PC-9 (cell line): ENCODE results near the gene SSR1. TPM values are rescaled to one million over a fixed set of nuclear protein-coding genes. Genes with fewer than 3 reads are reported as not detected.

Experiments
- BruUV-seq: library from RNA; stranded (reverse); fragments of 400-500 nt; replicated peaks from 2 replicates; lab custom pipeline; 2021; lab: Mats Ljungman, UMichigan
- CTCF ChIA-PET: fragments of 300-600 bp; sonication (Branson Sonifier 250); formaldehyde crosslinking; loops from one replicate; lab custom pipeline; 2022; ENCODE audit warnings: antibody characterized with exemption; lab: Charles Lee
- POLR2A ChIA-PET: fragments of 300-600 bp; sonication (Branson Sonifier 250); formaldehyde crosslinking; loops from one replicate; lab custom pipeline; 2022; ENCODE audit warnings: antibody characterized with exemption; ENCODE audit not compliant: unreplicated experiment; lab: Charles Lee
- DNase-seq, 2 experiments: peaks; one replicate each; pipeline versions ENCODE4 v3.0.0 to v3.0.0-alpha.2; 2015 to 2022; ENCODE audit warnings: mixed read lengths in 1 of 2
- H2AFZ ChIP-seq: fragments of 200-600 bp; sonication (generic); 2 replicates; pipeline ENCODE4 v1.8.1; 2017; ENCODE audit warnings: antibody characterized with exemption
- H3F3A ChIP-seq: fragments of 200-600 bp; sonication (generic); 2 replicates; pipeline ENCODE4 v1.8.1; 2017; ENCODE audit warnings: antibody characterized with exemption, mild to moderate bottlenecking, low read depth; ENCODE audit not compliant: insufficient read depth
- H3K27ac ChIP-seq: fragments of 200-600 bp; sonication (generic); 2 replicates; pipeline ENCODE4 v1.6.1; 2016; ENCODE audit warnings: mixed run types
- H3K27me3 ChIP-seq: fragments of 200-600 bp; sonication (generic); 2 replicates; pipeline ENCODE4 v1.6.1; 2016; ENCODE audit warnings: low read depth, mixed run types; ENCODE audit not compliant: insufficient read depth
- H3K36me3 ChIP-seq: fragments of 200-600 bp; sonication (generic); 2 replicates; pipeline ENCODE4 v1.6.1; 2016; ENCODE audit warnings: low read depth, mixed run types
- H3K4me1 ChIP-seq: fragments of 200-600 bp; sonication (generic); replicated peaks from 2 replicates; pipeline ENCODE4 v1.6.1; 2016; ENCODE audit warnings: mixed run types; ENCODE audit not compliant: insufficient read depth
- H3K4me2 ChIP-seq: fragments of 200-600 bp; sonication (generic); 2 replicates; pipeline ENCODE4 v1.6.1; 2017; ENCODE audit warnings: mixed run types
- H3K4me3 ChIP-seq: fragments of 200-600 bp; sonication (generic); 2 replicates; pipeline ENCODE4 v1.6.1; 2016; ENCODE audit warnings: mixed run types
- H3K79me2 ChIP-seq: fragments of 200-600 bp; sonication (generic); 2 replicates; pipeline ENCODE4 v1.6.1; 2017; ENCODE audit warnings: low read depth, mixed run types
- H3K9me2 ChIP-seq: fragments of 200-600 bp; sonication (generic); 2 replicates; pipeline ENCODE4 v1.8.1; 2017; ENCODE audit warnings: mild to moderate bottlenecking; ENCODE audit not compliant: insufficient read depth
- H3K9me3 ChIP-seq: fragments of 200-600 bp; sonication (generic); 2 replicates; pipeline ENCODE4 v1.8.1; 2016; ENCODE audit warnings: low read depth; ENCODE audit not compliant: insufficient read depth
- H4K20me1 ChIP-seq: fragments of 200-600 bp; sonication (generic); 2 replicates; pipeline ENCODE4 v1.8.1; 2017; ENCODE audit not compliant: insufficient read depth
- EZH2 ChIP-seq: fragments of 200-600 bp; sonication (generic); IDR thresholded peaks from 2 replicates; pipeline ENCODE4 v1.8.0; 2017; ENCODE audit warnings: antibody characterized with exemption, low read depth
- intact Hi-C: fragments of 100-400 bp; cut with micrococcal nuclease; formaldehyde crosslinking; loops from one replicate; pipeline ENCODE4 v1.10.0; 2022; ENCODE audit not compliant: unreplicated experiment
- total RNA-seq: library from RNA; stranded (reverse); gene quantifications from 2 replicates; pipeline ENCODE4 v1.2.3, GENCODE V29; 2021
- TF ChIP-seq, protein P1 (sequence below): fragments of 200-600 bp; sonication (generic); conservative IDR thresholded peaks from 2 replicates; pipeline ENCODE4 v1.6.1; 2017; ENCODE audit warnings: mixed run types, antibody characterized with exemption, mild to moderate bottlenecking, moderate library complexity

SSR1 gene
- total RNA-seq, 1 experiment from 2014 or later = 118 TPM

DNA sequence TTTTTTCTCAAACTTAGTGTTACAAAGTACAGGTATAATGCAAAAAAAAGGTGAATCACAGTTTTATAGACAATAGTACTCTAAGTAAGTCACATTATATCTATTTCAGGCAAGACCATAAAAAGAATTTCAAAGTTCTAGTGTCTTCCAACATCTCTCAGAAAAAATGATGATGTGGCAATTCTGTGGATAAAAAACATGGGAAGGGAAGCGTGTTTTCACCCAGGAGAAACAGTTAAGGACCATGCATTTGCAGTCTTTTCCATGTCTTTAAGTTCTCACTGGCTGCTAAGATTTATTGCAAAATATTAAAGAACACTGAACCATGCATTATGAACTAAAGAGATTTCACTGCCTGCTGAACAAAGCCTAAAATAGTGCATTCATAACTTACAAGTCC is 1.8 kb downstream of the SSR1 start:
- no peak overlapping the region for H2AFZ ChIP-seq
- POLR2A ChIA-PET = no interaction called here
- peaks cover 22% of the 10 kb centered on the region for H3K4me1 ChIP-seq
- peaks cover 10% of the 10 kb centered on the region; the same call in 1 of the 2 replicates for H3K36me3 ChIP-seq
- peaks cover 59% of the 10 kb centered on the region for H3K79me2 ChIP-seq
- peak overlapping the region; percentile 98 for H3K4me2 ChIP-seq
- no TSS peak for BruUV-seq
- DNase-seq = no peak
- peaks cover 11% of the 10 kb centered on the region; the same call in 1 of the 2 replicates for H4K20me1 ChIP-seq
- no peaks in the 10 kb centered on the region for H3K9me2 ChIP-seq
- no peak for TF ChIP-seq EZH2
- TF ChIP-seq, protein P1, sequence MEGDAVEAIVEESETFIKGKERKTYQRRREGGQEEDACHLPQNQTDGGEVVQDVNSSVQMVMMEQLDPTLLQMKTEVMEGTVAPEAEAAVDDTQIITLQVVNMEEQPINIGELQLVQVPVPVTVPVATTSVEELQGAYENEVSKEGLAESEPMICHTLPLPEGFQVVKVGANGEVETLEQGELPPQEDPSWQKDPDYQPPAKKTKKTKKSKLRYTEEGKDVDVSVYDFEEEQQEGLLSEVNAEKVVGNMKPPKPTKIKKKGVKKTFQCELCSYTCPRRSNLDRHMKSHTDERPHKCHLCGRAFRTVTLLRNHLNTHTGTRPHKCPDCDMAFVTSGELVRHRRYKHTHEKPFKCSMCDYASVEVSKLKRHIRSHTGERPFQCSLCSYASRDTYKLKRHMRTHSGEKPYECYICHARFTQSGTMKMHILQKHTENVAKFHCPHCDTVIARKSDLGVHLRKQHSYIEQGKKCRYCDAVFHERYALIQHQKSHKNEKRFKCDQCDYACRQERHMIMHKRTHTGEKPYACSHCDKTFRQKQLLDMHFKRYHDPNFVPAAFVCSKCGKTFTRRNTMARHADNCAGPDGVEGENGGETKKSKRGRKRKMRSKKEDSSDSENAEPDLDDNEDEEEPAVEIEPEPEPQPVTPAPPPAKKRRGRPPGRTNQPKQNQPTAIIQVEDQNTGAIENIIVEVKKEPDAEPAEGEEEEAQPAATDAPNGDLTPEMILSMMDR = no peak
- intact Hi-C loops = no loop called here
- peaks cover 10% of the 10 kb centered on the region; the same call in 1 of the 2 replicates for H3F3A ChIP-seq
- no peak overlapping the region for H3K27ac ChIP-seq
- peak overlapping the region; percentile 94 for H3K4me3 ChIP-seq
- CTCF ChIA-PET = no interaction called here
- H3K27me3 ChIP-seq = no peaks in the 10 kb centered on the region
- H3K9me3 ChIP-seq = no peaks in the 10 kb centered on the region

DNA sequence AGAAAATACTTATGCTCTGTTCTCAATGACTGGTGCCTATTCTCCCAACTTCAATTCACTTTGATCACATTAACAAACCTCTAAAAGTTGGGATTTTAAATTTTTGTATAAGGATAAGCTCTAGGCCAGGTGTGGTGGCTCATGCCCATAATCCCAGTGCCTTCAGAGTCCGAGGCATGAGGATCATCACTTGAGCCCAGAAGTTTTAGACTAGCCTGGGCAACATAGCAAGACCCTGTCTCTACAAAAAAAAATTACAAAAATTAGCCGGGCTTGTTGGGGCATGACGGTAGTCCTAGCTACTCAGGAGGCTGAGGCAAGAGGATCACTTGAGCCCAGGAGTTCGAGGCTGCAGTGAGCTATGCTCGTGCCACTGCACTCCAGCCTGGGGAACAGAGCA is 3.9 kb downstream of the SSR1 start:
- H3K79me2 ChIP-seq = peaks cover 59% of the 10 kb centered on the region
- peaks cover 19% of the 10 kb centered on the region; the same call in 1 of the 2 replicates for H4K20me1 ChIP-seq
- intact Hi-C loops = no loop called here
- H2AFZ ChIP-seq = no peak overlapping the region
- H3K9me3 ChIP-seq = no peaks in the 10 kb centered on the region
- ChIA-PET POLR2A (no interaction called here), CTCF (no interaction called here)
- H3K4me1 ChIP-seq = peaks cover 16% of the 10 kb centered on the region
- H3K4me3 ChIP-seq = no peak overlapping the region
- H3K27ac ChIP-seq = no peak overlapping the region
- TF ChIP-seq, protein P1 = no peak
- no peak for TF ChIP-seq EZH2
- H3K27me3 ChIP-seq = no peaks in the 10 kb centered on the region
- H3K9me2 ChIP-seq = no peaks in the 10 kb centered on the region
- H3F3A ChIP-seq = peaks cover 7% of the 10 kb centered on the region; the same call in 1 of the 2 replicates
- DNase-seq = no peak
- no TSS peak for BruUV-seq
- no peak overlapping the region for H3K4me2 ChIP-seq
- H3K36me3 ChIP-seq = peaks cover 10% of the 10 kb centered on the region; the same call in 1 of the 2 replicates

DNA sequence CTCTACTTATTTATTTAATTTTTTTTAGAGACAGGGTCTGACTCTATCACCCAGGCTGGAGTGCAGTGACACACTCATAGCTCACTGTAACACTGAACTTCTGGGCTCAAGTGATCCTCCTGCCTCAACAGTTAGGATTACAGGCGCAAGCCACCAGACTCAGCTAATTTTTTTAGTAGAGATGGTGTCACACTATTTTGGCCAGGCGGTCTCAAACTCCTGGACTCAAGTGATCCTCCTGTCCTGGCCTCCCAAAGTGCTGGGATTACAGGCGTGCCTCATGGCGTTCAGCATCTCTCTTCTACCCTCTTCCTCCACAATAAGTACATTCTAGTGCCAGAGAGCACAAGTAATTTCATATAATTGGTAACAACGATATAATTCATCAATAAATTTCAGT is 5.5 kb downstream of the SSR1 start:
- Histone ChIP-seq H3K4me1 (peaks cover 10% of the 10 kb centered on the region), H3K9me3 (no peaks in the 10 kb centered on the region), H4K20me1 (peaks cover 23% of the 10 kb centered on the region; the same call in 1 of the 2 replicates), H3K36me3 (peaks cover 10% of the 10 kb centered on the region), H3K4me2 (no peak overlapping the region), H3K27me3 (no peaks in the 10 kb centered on the region), H3K79me2 (peaks cover 54% of the 10 kb centered on the region), H3K27ac (no peak overlapping the region), H2AFZ (no peak overlapping the region), H3K4me3 (no peak overlapping the region), H3K9me2 (no peaks in the 10 kb centered on the region), H3F3A (no peaks in the 10 kb centered on the region)
- no peak for TF ChIP-seq EZH2
- TF ChIP-seq, protein P1 = no peak
- ChIA-PET POLR2A (no interaction called here), CTCF (no interaction called here)
- no peak for DNase-seq
- intact Hi-C loops = no loop called here
- no TSS peak for BruUV-seq
